H1 (cell line): ENCODE measurements around the gene ELOVL2. TPM values are rescaled to one million over a fixed set of nuclear protein-coding genes. Genes with fewer than 3 reads are reported as not detected.

Source experiments
- ASH2L ChIP-seq: fragments of 200-600, 300-600 bp; sonication (generic); IDR thresholded peaks from one replicate; pipeline ENCODE4 v1.7.1; 2017; ENCODE audit warnings: low read length
- BACH1 ChIP-seq: IDR thresholded peaks from 2 replicates; pipeline ENCODE4 v1.6.1; 2012; ENCODE audit warnings: low read length, improper control_type of control experiment
- EP300 ChIP-seq, 2 experiments: IDR thresholded peaks; 1 replicate in 1 of 2; 2 replicates in 1 of 2; pipeline ENCODE4 v1.6.1; 2011 to 2012; ENCODE audit warnings: low read depth in 2 of 2, low read length in 2 of 2, mild to moderate bottlenecking in 2 of 2, borderline replicate concordance in 1 of 2, inconsistent platforms in 1 of 2, moderate library complexity in 1 of 2
- EZH2 ChIP-seq: fragments of 200-600 bp; sonication (generic); IDR thresholded peaks from 2 replicates; pipeline ENCODE4 v1.7.1; 2012; ENCODE audit warnings: low read depth, mild to moderate bottlenecking, moderate library complexity, low read length, inconsistent platforms; ENCODE audit not compliant: severe bottlenecking
- MAFK ChIP-seq: IDR thresholded peaks from 2 replicates; pipeline ENCODE4 v1.6.1; 2012; ENCODE audit warnings: low read depth, mild to moderate bottlenecking, improper control_type of control experiment, low read length
- POLR2AphosphoS5 ChIP-seq: IDR thresholded peaks from 2 replicates; pipeline ENCODE4 v1.6.1; 2011; ENCODE audit warnings: low read depth, low read length
- RAD21 ChIP-seq, 2 experiments: IDR thresholded peaks in 1 of 2; conservative IDR thresholded peaks in 1 of 2; 2 replicates each; pipeline ENCODE4 v1.6.1; 2011; ENCODE audit warnings: low read depth in 2 of 2, low read length in 2 of 2, improper control_type of control experiment in 1 of 2, inconsistent platforms in 1 of 2, mild to moderate bottlenecking in 1 of 2, moderate library complexity in 1 of 2
- TAF7 ChIP-seq: optimal IDR thresholded peaks from 2 replicates; pipeline ENCODE3; 2011; ENCODE audit warnings: low read depth, mild to moderate bottlenecking, inconsistent platforms, low read length, moderate library complexity, borderline replicate concordance
- polyA plus RNA-seq, 7 experiments: library from polyadenylated mRNA; depleted of rRNA in 3 of 7; stranded (reverse) in 5 of 7; unstranded in 2 of 7; fragments of >200 nt in 5 of 7; fragments of 200-250 nt in 2 of 7; gene quantifications; 1 replicate in 5 of 7; 2 replicates in 1 of 7; 4 replicates in 1 of 7; pipeline versions ENCODE4 v1.2.1 to v1.2.3, GENCODE V29; 2011 to 2013; ENCODE audit warnings: missing spikeins in 2 of 7, mixed read lengths in 2 of 7
- total RNA-seq: library from RNA; stranded (reverse); fragmentation: NEBNext Ultra II Directional; extraction: Animal tissue kit (Norgen Biotek cat#: 25700); gene quantifications from 2 replicates; pipeline ENCODE4 v1.2.1, GENCODE V29; 2021

ELOVL2 gene
- total and polyA plus RNA-seq, 2 of the 8 experiments (the other 6 are each of a cell fraction or from before 2014, with no cell fraction given): 0.42 to 0.89 TPM

DNA sequence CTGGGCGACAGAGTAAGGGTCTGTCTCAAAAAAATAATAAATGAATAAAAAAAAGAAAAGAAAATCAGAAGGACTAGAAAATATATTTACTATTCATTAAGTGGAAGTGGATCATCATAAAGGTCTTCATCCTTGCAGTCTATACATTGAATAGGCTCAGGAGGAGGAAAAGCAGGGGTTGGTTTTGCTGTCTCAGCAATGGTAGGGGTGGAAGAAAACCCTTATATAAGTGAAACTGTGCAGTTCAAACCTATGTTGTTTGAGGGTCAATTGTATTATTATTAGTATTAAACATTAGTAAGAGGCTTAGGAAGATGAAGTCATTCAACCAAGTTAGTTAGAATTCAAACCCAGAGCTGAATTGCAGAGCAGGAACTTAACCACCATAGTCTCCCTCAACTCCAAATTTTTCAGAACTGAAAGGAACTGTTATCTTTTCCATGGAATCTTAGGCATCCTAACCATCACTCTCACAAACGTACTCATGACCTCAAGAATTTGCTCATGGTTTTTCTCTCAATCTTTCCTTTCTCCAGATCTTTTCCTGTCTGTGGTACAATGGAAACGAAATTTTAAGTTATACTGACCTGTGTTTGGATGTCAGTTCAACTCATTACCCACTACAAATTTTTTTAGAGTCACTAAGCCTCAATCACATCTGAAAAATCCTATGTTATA lies 41.8 kb upstream of the ELOVL2 start (continued):
- no peak for TF ChIP-seq EP300 (IDR thresholded peaks at IDR 0.05; ENCODE audit: borderline replicate concordance in 1 of 2, low read depth in 2 of 2, low read length in 2 of 2)
- TF ChIP-seq POLR2AphosphoS5: no peak
- no peak for TF ChIP-seq ASH2L
- TF ChIP-seq MAFK: no peak
- no peak for TF ChIP-seq RAD21 (IDR thresholded peaks at IDR 0.05 in 1 of 2, conservative IDR thresholded peaks at IDR 0.05 in 1 of 2; ENCODE audit: low read depth in 2 of 2, low read length in 2 of 2)
- TF ChIP-seq TAF7: no peak
- no peak for TF ChIP-seq EZH2
- TF ChIP-seq BACH1: no peak
- TF ChIP-seq, all 59 proteins: peak for 0
